Esophagus muscularis mucosa (tissue), 4 donors: Measurements from ENCODE around the gene ZNF407.

ENCODE experiments used
- EP300 ChIP-seq: sonication (generic); formaldehyde crosslinking; IDR thresholded peaks from one replicate; pipeline ENCODE4 v1.6.1; 2017; ENCODE audit warnings: antibody characterized with exemption
- POLR2A ChIP-seq: fragments of 450-650 bp; IDR thresholded peaks from one replicate; pipeline ENCODE4 v1.6.1; 2017; ENCODE audit warnings: antibody characterized with exemption, moderate library complexity, mild to moderate bottlenecking, low read depth
- POLR2AphosphoS5 ChIP-seq, 2 donors: sonication (generic); formaldehyde crosslinking; IDR thresholded peaks; one replicate each; pipeline ENCODE4 v1.6.1; 2017; ENCODE audit warnings: antibody characterized with exemption in 2 of 2
- TF ChIP-seq, protein P1 (sequence below), 3 experiments: fragments of 200-600 bp in 2 of 3; fragments of 450-650 bp in 1 of 3; sonication (generic) in 2 of 3; IDR thresholded peaks; one replicate each; pipeline ENCODE4 v1.5.1; 2017 to 2019; ENCODE audit warnings: antibody characterized with exemption in 3 of 3, mild to moderate bottlenecking in 2 of 3, moderate library complexity in 1 of 3

DNA sequence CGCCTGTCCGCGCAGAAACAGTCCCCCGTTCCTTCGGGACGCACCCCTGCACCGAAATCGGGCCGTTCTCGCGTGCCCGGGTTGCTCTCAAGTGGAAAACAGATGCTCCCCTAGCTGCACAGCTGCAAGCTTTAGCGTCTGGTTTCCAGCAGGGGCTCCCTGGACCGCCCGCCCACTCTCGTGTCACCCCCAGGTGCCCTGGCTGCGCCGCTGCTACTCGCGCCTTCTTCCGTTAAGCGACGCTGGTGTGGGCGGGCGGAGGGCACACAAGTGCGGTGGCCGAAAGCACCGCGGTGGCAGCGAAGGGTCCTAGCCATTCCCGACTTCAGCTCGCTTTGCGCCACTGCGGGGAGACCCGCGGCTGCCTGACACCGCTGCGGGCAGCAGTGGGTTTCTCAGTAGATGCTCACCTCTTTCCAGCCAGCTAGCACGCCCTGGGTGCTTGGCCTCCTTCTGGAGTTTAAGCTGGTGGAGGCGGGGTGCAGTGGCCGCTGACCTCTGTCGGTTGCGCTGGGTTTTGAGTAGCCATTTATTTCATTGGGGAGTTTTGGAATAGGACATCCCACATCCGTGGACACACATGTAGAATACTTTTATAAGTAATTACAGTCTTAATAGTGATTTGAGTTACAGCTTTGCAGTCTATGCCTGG lies 806 bp downstream of the ZNF407 start:
- TF ChIP-seq POLR2A (no peak), EP300 (no peak), POLR2AphosphoS5 (IDR thresholded peaks at IDR 0.05) (no peak)
- TF ChIP-seq, protein P1, sequence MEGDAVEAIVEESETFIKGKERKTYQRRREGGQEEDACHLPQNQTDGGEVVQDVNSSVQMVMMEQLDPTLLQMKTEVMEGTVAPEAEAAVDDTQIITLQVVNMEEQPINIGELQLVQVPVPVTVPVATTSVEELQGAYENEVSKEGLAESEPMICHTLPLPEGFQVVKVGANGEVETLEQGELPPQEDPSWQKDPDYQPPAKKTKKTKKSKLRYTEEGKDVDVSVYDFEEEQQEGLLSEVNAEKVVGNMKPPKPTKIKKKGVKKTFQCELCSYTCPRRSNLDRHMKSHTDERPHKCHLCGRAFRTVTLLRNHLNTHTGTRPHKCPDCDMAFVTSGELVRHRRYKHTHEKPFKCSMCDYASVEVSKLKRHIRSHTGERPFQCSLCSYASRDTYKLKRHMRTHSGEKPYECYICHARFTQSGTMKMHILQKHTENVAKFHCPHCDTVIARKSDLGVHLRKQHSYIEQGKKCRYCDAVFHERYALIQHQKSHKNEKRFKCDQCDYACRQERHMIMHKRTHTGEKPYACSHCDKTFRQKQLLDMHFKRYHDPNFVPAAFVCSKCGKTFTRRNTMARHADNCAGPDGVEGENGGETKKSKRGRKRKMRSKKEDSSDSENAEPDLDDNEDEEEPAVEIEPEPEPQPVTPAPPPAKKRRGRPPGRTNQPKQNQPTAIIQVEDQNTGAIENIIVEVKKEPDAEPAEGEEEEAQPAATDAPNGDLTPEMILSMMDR (IDR thresholded peaks at IDR 0.05) = no peak
